SK-N-SH (cell line): ENCODE results near the gene PPIL1. TPM values are rescaled to one million over a fixed set of nuclear protein-coding genes. Genes with fewer than 3 reads are reported as not detected.

ENCODE experiments used
- CTCF ChIA-PET: fragments of 300-600, 350-600 bp; formaldehyde crosslinking; extraction: SDS; loops from one replicate; lab custom pipeline; 2021; lab: Yijun Ruan, JAX
- POLR2A ChIA-PET: fragments of 350-600 bp; sonication (Branson Sonifier 250); formaldehyde crosslinking; extraction: SDS; loops from one replicate; lab custom pipeline; 2020; ENCODE audit warnings: antibody characterized with exemption, inconsistent platforms; lab: Yijun Ruan, JAX
- DNase-seq: peaks from one replicate; pipeline ENCODE4 v3.0.0; 2012
- H2AFZ ChIP-seq: fragments of 200-600 bp; sonication (generic); 2 replicates; pipeline ENCODE4 v1.8.1; 2016; ENCODE audit warnings: antibody characterized with exemption, mild to moderate bottlenecking, low read depth
- H3F3A ChIP-seq: fragments of 200-600 bp; sonication (generic); replicated peaks from 2 replicates; pipeline ENCODE3; 2016; ENCODE audit warnings: antibody characterized with exemption, mild to moderate bottlenecking; ENCODE audit not compliant: insufficient read depth
- H3K27ac ChIP-seq, 2 experiments: fragments of 200-500 bp in 1 of 2; fragments of 200-600 bp in 1 of 2; sonication (Bioruptor generic) in 1 of 2; sonication (generic), shearing (Covaris generic) in 1 of 2; 2 replicates each; pipeline versions ENCODE4 v1.5.1 to v1.6.1; 2014 to 2016; ENCODE audit warnings: low read depth in 2 of 2, inconsistent platforms in 1 of 2, low read length in 1 of 2, mild to moderate bottlenecking in 1 of 2, mixed read lengths in 1 of 2
- H3K27me3 ChIP-seq: fragments of 200-600 bp; sonication (generic), shearing (Covaris generic); 2 replicates; pipeline ENCODE4 v1.6.1; 2016; ENCODE audit warnings: mixed run types; ENCODE audit not compliant: insufficient read depth
- H3K36me3 ChIP-seq, 2 experiments: fragments of 200-500 bp in 1 of 2; fragments of 200-600 bp in 1 of 2; sonication (Bioruptor generic) in 1 of 2; sonication (generic) in 1 of 2; replicated peaks in 1 of 2; 2 replicates each; pipeline versions ENCODE3 to v1.5.1; 2014 to 2016; ENCODE audit warnings: low read length in 1 of 2, mild to moderate bottlenecking in 1 of 2; ENCODE audit not compliant: insufficient read depth in 2 of 2, control insufficient read depth in 1 of 2
- H3K4me1 ChIP-seq, 2 experiments: fragments of 200-500 bp in 1 of 2; fragments of 200-600 bp in 1 of 2; sonication (Bioruptor generic) in 1 of 2; sonication (generic), shearing (Covaris generic) in 1 of 2; 2 replicates each; pipeline versions ENCODE4 v1.5.1 to v1.6.1; 2014 to 2016; ENCODE audit warnings: low read depth in 1 of 2, low read length in 1 of 2, mixed run types in 1 of 2; ENCODE audit not compliant: insufficient read depth in 2 of 2, control insufficient read depth in 1 of 2
- H3K4me2 ChIP-seq: fragments of 200-600 bp; sonication (generic), shearing (Covaris generic); 2 replicates; pipeline ENCODE4 v1.6.1; 2017; ENCODE audit warnings: mixed run types
- H3K4me3 ChIP-seq, 2 experiments: fragments of 200-500 bp in 1 of 2; fragments of 200-600 bp in 1 of 2; sonication (Bioruptor generic) in 1 of 2; sonication (generic), shearing (Covaris generic) in 1 of 2; 2 replicates each; pipeline versions ENCODE4 v1.5.1 to v1.8.1; 2014 to 2016; ENCODE audit warnings: low read depth in 2 of 2, inconsistent platforms in 1 of 2, low read length in 1 of 2, mild to moderate bottlenecking in 1 of 2, mixed read lengths in 1 of 2, moderate library complexity in 1 of 2
- H3K79me2 ChIP-seq: fragments of 200-600 bp; sonication (generic); 2 replicates; pipeline ENCODE4 v1.8.1; 2017; ENCODE audit warnings: mild to moderate bottlenecking; ENCODE audit not compliant: insufficient read depth
- H3K9ac ChIP-seq: fragments of 200-600 bp; sonication (generic); 2 replicates; pipeline ENCODE4 v1.6.1; 2017; ENCODE audit warnings: mixed run types
- H3K9me2 ChIP-seq: fragments of 200-600 bp; sonication (generic); 2 replicates; pipeline ENCODE4 v1.6.1; 2017; ENCODE audit warnings: mixed run types
- H3K9me3 ChIP-seq: fragments of 200-600 bp; sonication (generic); 2 replicates; pipeline ENCODE4 v1.6.1; 2017; ENCODE audit warnings: mixed run types, mild to moderate bottlenecking, moderate library complexity
- H4K20me1 ChIP-seq: fragments of 200-600 bp; sonication (generic); 2 replicates; pipeline ENCODE4 v1.6.1; 2017; ENCODE audit warnings: mild to moderate bottlenecking, mixed run types; ENCODE audit not compliant: insufficient read depth
- ELF1 ChIP-seq: IDR thresholded peaks from 2 replicates; pipeline ENCODE4 v1.4.0; 2012
- EZH2phosphoT487 ChIP-seq: fragments of 200-600 bp; sonication (generic); IDR thresholded peaks from 2 replicates; pipeline ENCODE4 v1.6.1; 2017; ENCODE audit warnings: low read depth, mixed run types, mild to moderate bottlenecking, antibody characterized with exemption, moderate library complexity, borderline replicate concordance
- GABPA ChIP-seq: IDR thresholded peaks from 2 replicates; pipeline ENCODE4 v1.4.0; 2012; ENCODE audit warnings: low read depth, mild to moderate bottlenecking
- GATA2 ChIP-seq: sonication (generic); formaldehyde crosslinking; IDR thresholded peaks from 2 replicates; pipeline ENCODE4 v1.5.0; 2020; ENCODE audit warnings: mild to moderate bottlenecking, missing genetic modification reagents
- IRF3 ChIP-seq: fragments of 150-350 bp; IDR thresholded peaks from 2 replicates; pipeline ENCODE4 v1.6.1; 2016; ENCODE audit warnings: mild to moderate bottlenecking, low read depth, low read length
- MEF2A ChIP-seq: IDR thresholded peaks from 2 replicates; pipeline ENCODE4 v1.4.0; 2012; ENCODE audit warnings: low read depth, borderline replicate concordance
- NFIC ChIP-seq: IDR thresholded peaks from 2 replicates; pipeline ENCODE4 v1.4.0; 2012; ENCODE audit warnings: borderline replicate concordance
- POLR2AphosphoS5 ChIP-seq: IDR thresholded peaks from 2 replicates; pipeline ENCODE4 v1.6.1; 2012; ENCODE audit warnings: low read depth, low read length
- RAD21 ChIP-seq: IDR thresholded peaks from 2 replicates; pipeline ENCODE4 v1.6.1; 2012; ENCODE audit warnings: mild to moderate bottlenecking, low read length
- RFX5 ChIP-seq: IDR thresholded peaks from 2 replicates; pipeline ENCODE4 v1.6.1; 2012; ENCODE audit warnings: mild to moderate bottlenecking, improper control_type of control experiment, low read length
- RXRA ChIP-seq: IDR thresholded peaks from 2 replicates; pipeline ENCODE4 v1.4.0; 2012; ENCODE audit warnings: low read depth, mild to moderate bottlenecking, borderline replicate concordance
- YY1 ChIP-seq: IDR thresholded peaks from 2 replicates; pipeline ENCODE4 v1.4.0; 2012; ENCODE audit warnings: low read depth, mild to moderate bottlenecking
- WGBS: methylation state at CpG from one replicate; pipeline ENCODE4 v1.1.6; 2017; ENCODE audit warnings: low lambda C conversion rate; 5-methylcytosine and 5-hydroxymethylcytosine counted together
- polyA plus RNA-seq, 3 experiments: library from polyadenylated mRNA; depleted of rRNA; stranded (reverse); fragments of >200 nt; gene quantifications; 2 replicates each; pipeline ENCODE4 v1.2.3, GENCODE V29; 2012
- TF ChIP-seq, protein P1 (sequence below): fragments of 150-350 bp; IDR thresholded peaks from 2 replicates; pipeline ENCODE4 v1.6.1; 2017; ENCODE audit warnings: antibody characterized with exemption, low read length, low read depth, borderline replicate concordance
- TF ChIP-seq, protein P2 (sequence below): IDR thresholded peaks from 2 replicates; pipeline ENCODE4 v1.4.0; 2012; ENCODE audit warnings: low read depth

PPIL1 gene
- polyA plus RNA-seq, 1 of the 3 experiments (the other 2 are of a cell fraction) = 36.6 TPM

GRCh38 chr6:36920546-36920945 is 45.9 kb upstream of the PPIL1 start:
- 91% methylated on average over 5 of the region's 5 CpGs for WGBS
- Histone ChIP-seq H3K9ac (no peak overlapping the region), H3K9me2 (no peaks in the 10 kb centered on the region), H3K27ac (no peak overlapping the region), H3K4me1 (no peaks in the 10 kb centered on the region; a peak in 1 of 4 replicates), H3K4me2 (no peak overlapping the region), H3K36me3 (peaks cover 30 to 74% of the 10 kb centered on the region in 2 experiments), H3K9me3 (no peaks in the 10 kb centered on the region), H3K27me3 (no peaks in the 10 kb centered on the region), H2AFZ (no peak overlapping the region), H3F3A (no peaks in the 10 kb centered on the region), H4K20me1 (no peaks in the 10 kb centered on the region), H3K4me3 (no peak overlapping the region), H3K79me2 (no peaks in the 10 kb centered on the region)
- no peak for DNase-seq
- POLR2A ChIA-PET = no interaction called here
- TF ChIP-seq RXRA (no peak), EZH2phosphoT487 (no peak), MEF2A (no peak)
- TF ChIP-seq, protein P1, sequence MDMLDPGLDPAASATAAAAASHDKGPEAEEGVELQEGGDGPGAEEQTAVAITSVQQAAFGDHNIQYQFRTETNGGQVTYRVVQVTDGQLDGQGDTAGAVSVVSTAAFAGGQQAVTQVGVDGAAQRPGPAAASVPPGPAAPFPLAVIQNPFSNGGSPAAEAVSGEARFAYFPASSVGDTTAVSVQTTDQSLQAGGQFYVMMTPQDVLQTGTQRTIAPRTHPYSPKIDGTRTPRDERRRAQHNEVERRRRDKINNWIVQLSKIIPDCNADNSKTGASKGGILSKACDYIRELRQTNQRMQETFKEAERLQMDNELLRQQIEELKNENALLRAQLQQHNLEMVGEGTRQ = no peak
- CTCF ChIA-PET = no interaction called here

GRCh38 chr6:36920049-36920448 is 45.4 kb upstream of the PPIL1 start:
- Histone ChIP-seq H3K27me3 (no peaks in the 10 kb centered on the region), H3K4me1 (no peaks in the 10 kb centered on the region; a peak in 1 of 4 replicates), H3F3A (no peaks in the 10 kb centered on the region), H2AFZ (no peak overlapping the region), H3K36me3 (peaks cover 29 to 73% of the 10 kb centered on the region in 2 experiments), H3K9me2 (no peaks in the 10 kb centered on the region), H4K20me1 (no peaks in the 10 kb centered on the region), H3K27ac (no peak overlapping the region), H3K4me3 (no peak overlapping the region), H3K79me2 (no peaks in the 10 kb centered on the region), H3K9ac (no peak overlapping the region), H3K4me2 (no peak overlapping the region), H3K9me3 (no peaks in the 10 kb centered on the region)
- CTCF ChIA-PET = no interaction called here
- POLR2A ChIA-PET = no interaction called here
- DNase-seq = no peak
- WGBS = 96% methylated on average over 4 of the region's 4 CpGs
- TF ChIP-seq YY1 (no peak), RAD21 (no peak), IRF3 (no peak), ELF1 (no peak), POLR2AphosphoS5 (no peak), RFX5 (no peak), NFIC (no peak), GATA2 (CRISPR knock-in tag) (no peak), GABPA (no peak)
- TF ChIP-seq, protein P2, sequence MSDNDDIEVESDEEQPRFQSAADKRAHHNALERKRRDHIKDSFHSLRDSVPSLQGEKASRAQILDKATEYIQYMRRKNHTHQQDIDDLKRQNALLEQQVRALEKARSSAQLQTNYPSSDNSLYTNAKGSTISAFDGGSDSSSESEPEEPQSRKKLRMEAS = no peak
- TF ChIP-seq, protein P1 = no peak
